Fibroblast of lung (primary cell): Measurements from ENCODE around the gene MLN. TPM values are rescaled to one million over a fixed set of nuclear protein-coding genes. Genes with fewer than 3 reads are reported as not detected.

Experiments used
- DNase-seq, 2 donors: peaks; one replicate each; pipeline versions ENCODE4 v3.0.0 to v3.0.0-alpha.2; 2010; ENCODE audit warnings: low read depth in 2 of 2
- H2AFZ ChIP-seq: 2 replicates; pipeline ENCODE4 v1.5.1; 2012; ENCODE audit warnings: low read length, control low read depth, inconsistent platforms
- H3K27ac ChIP-seq: 2 replicates; pipeline ENCODE4 v1.5.1; 2011; ENCODE audit warnings: low read length, control low read depth; ENCODE audit not compliant: insufficient read depth
- H3K27me3 ChIP-seq: 2 replicates; pipeline ENCODE4 v1.5.1; 2011; ENCODE audit warnings: mild to moderate bottlenecking, low read length; ENCODE audit not compliant: control insufficient read depth, insufficient read depth
- H3K36me3 ChIP-seq: 2 replicates; pipeline ENCODE4 v1.5.1; 2011; ENCODE audit warnings: low read length; ENCODE audit not compliant: control insufficient read depth, insufficient read depth
- H3K4me1 ChIP-seq: 2 replicates; pipeline ENCODE4 v1.5.1; 2011; ENCODE audit warnings: low read length; ENCODE audit not compliant: control insufficient read depth, insufficient read depth; ENCODE audit errors: extremely low read depth
- H3K4me2 ChIP-seq: 2 replicates; pipeline ENCODE4 v1.5.1; 2011; ENCODE audit warnings: low read length, control low read depth; ENCODE audit not compliant: insufficient read depth; ENCODE audit errors: extremely low read depth
- H3K4me3 ChIP-seq, 4 experiments: fragments of 200-600 bp in 1 of 4; sonication (generic) in 1 of 4; replicated peaks in 1 of 4; 2 replicates each; pipeline ENCODE4 v1.5.1; 2011 to 2016; ENCODE audit warnings: low read length in 4 of 4, low read depth in 3 of 4, mild to moderate bottlenecking in 3 of 4, control low read depth in 2 of 4, inconsistent platforms in 1 of 4, mixed read lengths in 1 of 4; ENCODE audit not compliant: insufficient read depth in 1 of 4; ENCODE audit errors: control extremely low read depth in 1 of 4
- H3K79me2 ChIP-seq: 2 replicates; pipeline ENCODE4 v1.5.1; 2012; ENCODE audit warnings: mild to moderate bottlenecking, low read length, inconsistent platforms; ENCODE audit not compliant: control insufficient read depth, insufficient read depth
- H3K9ac ChIP-seq: 2 replicates; pipeline ENCODE4 v1.5.1; 2011; ENCODE audit warnings: mild to moderate bottlenecking, low read length, control low read depth; ENCODE audit not compliant: insufficient read depth
- H3K9me3 ChIP-seq: 2 replicates; pipeline ENCODE4 v1.5.1; 2012; ENCODE audit warnings: low read depth, low read length; ENCODE audit not compliant: control insufficient read depth, insufficient read depth
- H4K20me1 ChIP-seq: 2 replicates; pipeline ENCODE4 v1.5.1; 2011; ENCODE audit warnings: low read length; ENCODE audit not compliant: control insufficient read depth, insufficient read depth; ENCODE audit errors: extremely low read depth
- CTCF ChIP-seq, 2 donors: IDR thresholded peaks in 1 of 2; conservative IDR thresholded peaks in 1 of 2; 1 replicate in 1 of 2; 2 replicates in 1 of 2; pipeline ENCODE4 v1.5.1; 2011 to 2012; ENCODE audit warnings: low read length in 2 of 2, control low read depth in 1 of 2, inconsistent platforms in 1 of 2, low read depth in 1 of 2, mild to moderate bottlenecking in 1 of 2
- EZH2 ChIP-seq: IDR thresholded peaks from 2 replicates; pipeline ENCODE4 v1.5.1; 2012; ENCODE audit warnings: low read length, control low read depth, mild to moderate bottlenecking; ENCODE audit errors: missing control alignments
- polyA plus RNA-seq, 2 donors: library from polyadenylated mRNA; depleted of rRNA in 1 of 2; stranded (reverse) in 1 of 2; unstranded in 1 of 2; fragments of >200 nt; gene quantifications; 2 replicates each; pipeline ENCODE4 v1.2.1, GENCODE V29; 2011 to 2012; ENCODE audit warnings: missing spikeins in 1 of 2
- total RNA-seq: library from RNA; depleted of rRNA; stranded (reverse); fragments of >200 nt; gene quantifications from 2 replicates; pipeline ENCODE4 v1.2.1, GENCODE V29; 2014

Gene MLN
- total and polyA plus RNA-seq, 2 donors (not counting 1 experiment from before 2014, with no cell fraction given), result not detected

GRCh38 chr6:33750244-33750991 lies 53.4 kb downstream of the MLN start:
- no peak overlapping the region for H3K4me3 ChIP-seq
- peaks cover 22% of the 10 kb centered on the region for H3K4me1 ChIP-seq
- no peaks in the 10 kb centered on the region for H4K20me1 ChIP-seq
- TF ChIP-seq CTCF (conservative IDR thresholded peaks at IDR 0.05 in 1 of 2, IDR thresholded peaks at IDR 0.05 in 1 of 2; ENCODE audit: low read depth in 1 of 2, low read length in 2 of 2) (no peak), EZH2 (no peak)
- H3K9me3 ChIP-seq, result no peaks in the 10 kb centered on the region
- no peaks in the 10 kb centered on the region for H3K36me3 ChIP-seq
- H3K4me2 ChIP-seq, result no peak overlapping the region
- peak in 1 of 2 donors; percentile 74 for DNase-seq
- H2AFZ ChIP-seq, result no peak overlapping the region
- H3K79me2 ChIP-seq, result no peaks in the 10 kb centered on the region
- no peaks in the 10 kb centered on the region for H3K27me3 ChIP-seq
- H3K27ac ChIP-seq, result no peak overlapping the region
- no peak overlapping the region for H3K9ac ChIP-seq

- no peak overlapping the region for H3K9ac ChIP-seq
- H3K36me3 ChIP-seq, result no peaks in the 10 kb centered on the region
- no peak for DNase-seq
- H3K4me3 ChIP-seq, result no peak overlapping the region
- no peak overlapping the region for H3K4me2 ChIP-seq
- no peaks in the 10 kb centered on the region for H3K27me3 ChIP-seq
- no peak for TF ChIP-seq EZH2
- no peak for TF ChIP-seq CTCF (conservative IDR thresholded peaks at IDR 0.05 in 1 of 2, IDR thresholded peaks at IDR 0.05 in 1 of 2; ENCODE audit: low read depth in 1 of 2, low read length in 2 of 2)
- H3K9me3 ChIP-seq, result no peaks in the 10 kb centered on the region
- peaks cover 22% of the 10 kb centered on the region for H3K4me1 ChIP-seq
- no peak overlapping the region for H3K27ac ChIP-seq
- no peaks in the 10 kb centered on the region for H3K79me2 ChIP-seq
- H2AFZ ChIP-seq, result no peak overlapping the region
- H4K20me1 ChIP-seq, result no peaks in the 10 kb centered on the region
These were observed 54.4 kb downstream of the MLN start for GRCh38 chr6:33749401-33749800.

GRCh38 chr6:33748841-33749240 lies 55.0 kb downstream of the MLN start:
- Histone ChIP-seq H3K9ac (no peak overlapping the region), H3K9me3 (no peaks in the 10 kb centered on the region), H3K79me2 (no peaks in the 10 kb centered on the region), H3K27ac (no peak overlapping the region), H3K27me3 (no peaks in the 10 kb centered on the region), H4K20me1 (no peaks in the 10 kb centered on the region), H3K36me3 (no peaks in the 10 kb centered on the region), H3K4me2 (no peak overlapping the region), H3K4me1 (peaks cover 22% of the 10 kb centered on the region), H3K4me3 (no peak overlapping the region), H2AFZ (no peak overlapping the region)
- TF ChIP-seq CTCF (conservative IDR thresholded peaks at IDR 0.05 in 1 of 2, IDR thresholded peaks at IDR 0.05 in 1 of 2; ENCODE audit: low read depth in 1 of 2, low read length in 2 of 2) (no peak), EZH2 (no peak)
- no peak for DNase-seq
